GM19239 (cell line): ENCODE data around the gene EFHD2.
"Not testable (repeated sequence)": the region's sequence is repeated elsewhere in the genome, so short reads cannot be mapped to it uniquely, and the experiment has no call there.

Source experiments
- DNase-seq: peaks from one replicate; pipeline ENCODE4 v3.0.0; 2011; ENCODE audit warnings: low spot score; ENCODE audit not compliant: insufficient read length
- FAIRE-seq: peaks from 2 replicates; lab custom pipeline; 2011; peaks lifted over from hg19 to GRCh38; lab: Jason Lieb, UNC

The EFHD2 gene

DNA sequence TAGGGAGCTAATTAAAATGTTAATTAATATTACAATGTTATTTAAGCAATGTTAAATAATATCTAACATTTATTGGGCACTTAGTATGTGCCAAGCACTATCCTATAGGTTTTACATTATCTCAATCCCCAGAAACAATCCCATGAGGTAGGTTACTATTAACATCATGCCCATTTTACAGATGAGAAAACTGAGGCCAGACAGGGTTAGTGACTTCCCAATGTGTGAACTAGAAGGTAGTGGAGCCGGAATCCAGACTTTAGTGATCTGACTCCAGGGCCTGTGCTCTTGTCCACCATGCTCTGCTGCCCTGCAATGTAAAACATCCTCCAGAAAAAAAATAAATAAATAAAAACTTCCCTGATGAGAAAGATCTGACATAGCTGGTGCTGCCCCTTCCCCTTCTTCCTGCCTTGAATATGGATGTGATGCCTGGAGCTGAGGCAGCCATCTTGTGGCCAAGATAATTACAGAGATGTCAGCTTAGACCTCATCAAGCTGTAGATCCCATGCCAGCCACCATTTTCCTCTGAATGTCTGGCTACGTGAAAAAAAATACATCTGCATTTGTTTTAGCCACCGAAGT, 39.3 kb downstream of the EFHD2 start:
- FAIRE-seq (no peak), DNase-seq (no peak)

DNA sequence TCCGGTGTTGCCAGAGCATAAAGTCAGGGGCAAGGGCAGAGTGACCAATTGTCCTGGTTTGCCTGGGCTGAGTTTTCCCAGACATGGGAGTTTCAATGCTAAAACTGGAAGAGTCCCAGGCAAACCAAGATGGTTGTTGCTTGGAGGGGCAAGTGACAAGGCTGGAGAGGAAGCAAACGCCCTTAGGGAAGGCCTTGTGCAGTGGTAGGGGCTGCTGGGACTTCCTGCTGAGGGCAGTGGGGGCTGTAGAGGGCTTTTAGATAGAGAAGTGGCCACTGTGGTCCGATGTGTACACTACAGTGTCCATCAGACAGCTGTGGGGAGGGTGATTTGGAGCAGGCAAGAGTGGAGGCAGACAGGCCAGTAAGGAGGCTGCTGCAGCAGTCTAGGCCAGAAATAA, 39.9 kb downstream of the EFHD2 start:
- FAIRE-seq (no peak), DNase-seq (no peak)

DNA sequence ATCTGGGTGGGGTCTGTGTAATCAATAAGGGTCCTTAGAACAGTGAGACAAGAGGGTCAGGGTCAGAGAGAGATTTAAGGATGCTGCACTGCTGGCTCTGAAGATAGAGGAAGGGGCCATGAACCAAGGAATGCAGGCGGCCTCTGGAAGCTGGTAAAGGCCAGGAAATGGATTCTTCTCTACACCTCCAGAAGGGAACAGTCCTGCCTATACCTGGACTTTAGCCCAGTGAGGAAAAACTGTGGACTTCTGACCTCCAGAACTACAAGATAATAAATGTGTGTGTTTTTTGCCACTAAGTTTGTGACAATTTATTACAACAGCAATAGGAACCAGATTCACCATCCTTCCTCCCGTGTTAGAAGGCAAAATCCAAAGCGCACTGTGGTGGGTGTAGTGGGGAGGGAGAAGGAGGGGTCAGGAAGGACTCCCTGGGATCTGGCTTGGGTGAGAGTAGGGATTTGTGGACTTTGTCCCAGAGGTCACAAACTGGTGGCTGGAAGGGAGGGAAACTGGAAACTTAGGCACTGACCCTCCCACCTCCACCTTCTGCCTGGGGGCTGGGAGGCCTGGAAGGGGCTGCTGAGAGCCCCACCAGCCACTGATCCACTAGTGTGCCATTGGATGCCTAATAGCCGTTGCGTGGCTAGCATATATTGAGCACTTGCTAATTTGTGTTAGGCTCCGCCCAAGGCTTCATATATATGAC, 41.5 kb downstream of the EFHD2 start:
- DNase-seq (no peak), FAIRE-seq (no peak)

DNA sequence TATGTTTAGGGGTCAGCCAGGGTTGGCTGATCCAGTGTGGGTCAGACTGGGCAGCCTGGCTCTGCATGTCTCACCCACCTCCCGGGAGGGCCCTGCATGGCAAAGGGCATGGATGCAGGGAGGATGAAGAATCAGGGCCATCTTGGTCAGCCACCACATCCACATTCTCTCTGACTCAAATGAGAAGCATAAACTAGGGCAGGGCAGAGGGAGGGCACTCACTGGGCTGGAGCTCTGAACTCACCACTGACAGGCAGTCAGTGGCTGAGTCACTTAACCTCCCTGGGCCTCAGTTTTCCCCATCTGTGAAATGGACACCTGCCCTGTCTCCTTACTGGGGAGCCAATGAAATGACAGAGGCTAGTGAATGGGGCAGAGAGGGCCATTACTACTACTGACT, 42.5 kb downstream of the EFHD2 start:
- DNase-seq (no peak), FAIRE-seq (no peak)

DNA sequence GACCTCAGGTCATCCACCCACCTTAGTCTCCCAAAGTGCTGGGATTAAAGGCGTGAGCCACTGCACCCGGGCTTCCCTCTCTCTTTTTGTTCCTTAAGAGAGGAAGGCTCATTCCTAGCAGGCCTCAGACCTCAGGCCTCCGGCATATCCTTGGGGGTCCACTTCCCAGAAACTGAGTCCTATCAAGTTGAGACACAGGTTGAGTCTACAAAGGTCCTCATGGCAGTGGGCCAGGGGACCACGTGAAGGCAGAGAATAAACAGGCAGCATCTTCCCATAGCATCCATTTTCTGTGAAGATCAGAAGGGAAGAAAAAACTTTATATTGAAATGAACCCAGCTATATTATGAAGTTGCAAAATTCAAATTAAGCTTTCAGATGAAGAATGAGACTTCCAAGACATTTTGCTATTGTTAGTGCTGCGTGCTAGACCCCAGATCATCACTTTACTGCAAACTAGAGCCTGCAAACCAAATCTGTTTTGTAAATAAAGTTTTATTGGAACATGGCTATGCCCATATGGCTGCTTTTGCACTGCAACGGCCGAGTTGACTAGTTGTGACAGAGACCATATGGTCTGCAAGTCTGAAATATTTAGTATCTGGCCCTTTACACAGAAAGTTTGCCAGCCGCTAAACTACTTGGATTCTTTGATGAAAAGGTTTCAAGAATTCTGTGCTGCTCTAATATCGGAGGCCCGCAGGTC, 43.3 kb downstream of the EFHD2 start:
- FAIRE-seq = no peak
- no peak for DNase-seq

DNA sequence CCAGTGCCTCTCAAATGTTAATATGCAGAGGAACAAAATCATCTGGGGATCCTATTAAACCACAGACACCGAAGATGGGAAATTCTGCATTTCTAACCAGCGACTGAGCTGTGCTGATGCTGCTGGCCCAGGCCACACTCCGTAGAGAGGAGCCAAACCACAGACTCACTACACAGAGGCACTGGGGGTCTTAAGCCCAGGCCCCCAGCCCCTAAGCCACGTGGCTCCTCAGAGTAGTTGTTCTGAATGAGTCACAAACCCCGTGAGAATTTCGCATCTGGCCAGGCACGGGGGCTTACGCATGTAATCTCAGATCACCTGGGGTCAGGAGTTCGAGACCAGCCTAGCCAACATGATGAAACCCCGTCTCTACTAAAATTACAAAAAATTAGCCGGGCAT, 44.0 kb downstream of the EFHD2 start:
- FAIRE-seq (no peak), DNase-seq (no peak)

DNA sequence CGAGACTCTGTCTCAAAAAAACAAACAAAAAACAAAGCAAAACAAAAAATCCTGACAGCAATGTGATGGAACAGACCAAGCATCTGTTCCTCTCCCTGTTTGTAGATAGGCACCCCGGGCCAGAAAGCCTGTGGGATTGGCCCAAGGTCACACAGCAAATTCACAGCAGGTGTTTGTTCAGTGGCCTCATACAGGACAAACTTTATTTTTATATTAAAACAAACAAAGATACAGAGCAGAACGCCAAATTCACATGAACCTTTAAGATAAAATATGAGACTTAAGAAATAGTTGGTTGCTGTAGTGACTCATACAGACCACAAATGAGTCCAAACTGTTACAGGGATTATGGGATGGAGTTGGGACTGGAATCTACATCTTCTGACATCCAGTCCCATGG, 44.6 kb downstream of the EFHD2 start:
- no peak for FAIRE-seq
- no peak for DNase-seq

DNA sequence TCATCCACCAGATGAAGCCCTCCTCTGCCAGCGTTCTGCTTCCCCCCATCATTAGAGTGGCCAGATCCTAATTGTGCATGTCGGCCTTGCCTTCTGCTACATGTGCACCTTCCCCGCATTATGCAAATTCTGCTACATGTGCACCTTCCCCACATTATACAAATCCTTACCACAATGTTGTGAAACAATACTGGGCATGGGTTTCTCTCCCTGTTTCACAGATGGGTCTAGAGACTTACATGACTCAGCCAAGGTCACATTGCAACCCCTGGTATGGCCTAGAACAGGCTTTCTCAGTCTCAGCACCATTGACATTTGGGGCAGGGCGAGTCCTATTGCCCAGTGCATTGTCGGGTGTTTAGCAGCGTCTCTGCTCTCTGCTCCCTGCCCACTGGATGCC, 45.8 kb downstream of the EFHD2 start:
- DNase-seq = no peak

DNA sequence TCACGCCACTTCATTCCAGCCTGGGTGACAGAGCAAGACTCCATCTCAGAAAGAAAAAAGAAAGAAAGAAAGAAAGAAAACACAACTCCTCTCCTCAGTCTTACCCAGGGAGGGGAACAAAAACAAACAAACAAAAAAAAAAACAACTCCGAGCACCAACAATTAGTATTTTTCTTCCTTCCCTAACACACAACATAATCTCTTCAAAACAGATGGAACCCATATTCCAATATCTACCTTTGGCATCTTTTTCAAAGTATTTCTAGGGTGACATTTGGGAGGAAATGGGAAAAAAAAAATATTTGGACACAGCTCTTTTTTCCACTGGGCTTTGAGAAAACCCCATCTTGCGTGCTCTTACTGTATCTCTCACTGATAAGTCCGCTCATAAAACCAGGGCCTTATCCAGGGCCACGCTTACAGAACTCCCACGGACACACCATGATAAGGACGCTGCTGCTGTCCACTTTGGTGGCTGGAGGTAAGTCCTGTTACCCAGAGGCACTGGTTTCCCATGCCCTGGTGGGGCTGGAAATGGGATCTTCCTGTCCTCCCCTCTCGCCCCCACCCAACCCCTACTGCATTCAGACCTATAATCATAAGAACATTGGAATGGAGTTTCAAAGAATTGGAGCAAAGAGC, 46.7 kb downstream of the EFHD2 start, which contains the start of gene CELA2A:
Gene CELA2A, plus strand, starts transcription at position 420 of the 642 bp plus-strand sequence. Its CDS starts 22 bp downstream, at position 442.
- no peak for DNase-seq
- no peak for FAIRE-seq

More for the DNA sequence above, 45.8 kb downstream of the EFHD2 start:
- no peak for FAIRE-seq

DNA sequence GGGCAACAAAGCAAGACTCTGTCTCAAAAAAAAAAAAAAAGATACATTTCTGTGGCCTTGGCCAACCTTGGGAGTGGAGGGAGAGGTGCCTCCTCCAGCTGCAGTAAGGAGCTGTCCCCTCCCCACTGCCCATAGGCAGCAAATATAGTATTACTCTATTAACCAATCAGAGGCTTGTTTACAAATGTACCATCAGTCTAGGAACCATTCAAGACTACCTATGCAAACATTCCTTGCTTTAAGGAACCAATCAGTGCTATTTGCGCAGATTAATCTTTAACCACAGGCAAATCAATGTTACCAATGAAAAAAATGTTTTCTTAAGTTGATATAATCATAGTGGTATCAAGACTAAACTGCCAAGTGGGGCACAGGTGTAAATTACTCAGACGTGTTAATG, 47.9 kb downstream of the EFHD2 start:
- FAIRE-seq (no peak), DNase-seq (no peak)

DNA sequence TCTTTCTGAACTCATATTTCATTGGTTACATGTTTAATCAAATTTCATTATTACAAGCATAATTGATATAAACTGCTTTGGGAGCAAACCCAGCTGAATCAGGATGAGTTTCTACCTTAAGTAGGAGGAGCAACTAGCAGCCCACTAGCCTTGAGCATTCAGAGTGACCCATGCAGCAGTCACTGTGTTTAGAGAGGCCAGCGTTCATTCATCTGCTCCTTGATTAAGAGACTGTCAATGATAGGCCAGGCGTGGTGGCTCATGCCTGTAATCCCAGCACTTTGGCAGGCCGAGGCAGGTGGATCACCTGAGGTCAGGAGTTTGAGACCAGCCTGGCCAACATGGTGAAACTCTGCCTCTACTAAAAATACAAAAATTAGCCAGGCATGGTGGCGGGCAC, 48.7 kb downstream of the EFHD2 start:
- FAIRE-seq = not testable (repeated sequence)

DNA sequence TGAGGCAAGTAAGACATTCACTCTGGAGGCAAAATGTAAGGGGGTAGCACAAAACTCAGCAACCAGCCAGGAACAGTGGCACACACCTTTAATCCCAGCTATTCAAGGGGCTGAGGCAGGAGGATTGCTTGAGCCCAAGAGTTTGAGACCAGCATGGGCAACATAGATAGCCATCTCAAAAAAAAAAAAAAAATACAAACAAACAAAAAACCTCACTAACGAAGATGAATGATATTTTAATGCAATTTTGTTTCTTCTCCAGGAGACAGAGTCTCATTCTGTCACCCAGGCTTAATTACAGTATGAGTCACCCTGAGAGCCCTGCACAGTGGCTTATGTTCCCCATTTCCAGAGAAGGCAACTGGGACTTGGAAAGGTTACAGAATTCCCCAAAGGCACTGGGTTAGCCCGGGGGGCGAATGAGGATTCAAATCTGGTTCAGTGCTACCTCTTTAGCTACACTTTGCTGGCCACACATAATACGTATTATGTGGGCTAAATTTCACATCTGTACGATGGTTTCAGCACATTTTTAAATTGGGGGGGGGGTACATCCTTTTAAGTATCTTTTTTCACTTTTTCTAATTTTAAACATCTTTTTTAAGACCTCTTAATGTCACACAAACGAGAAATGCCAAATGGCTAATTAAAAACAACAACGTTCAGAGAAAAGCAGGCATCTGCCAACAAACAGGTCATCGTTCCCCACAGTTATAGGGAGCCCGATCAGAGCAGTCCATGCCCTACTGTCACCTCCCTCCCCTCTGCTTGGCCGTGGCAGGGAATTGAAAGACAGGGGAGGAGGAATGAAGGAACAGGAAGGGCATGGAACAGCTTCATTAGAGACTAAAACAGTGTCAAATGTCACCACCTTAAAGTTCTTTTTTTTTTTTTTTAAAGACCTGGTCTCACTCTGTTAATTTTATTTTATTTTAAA, 50.4 kb downstream of the EFHD2 start:
- DNase-seq = no peak
- no peak for FAIRE-seq

More for the DNA sequence above, 48.7 kb downstream of the EFHD2 start:
- not testable (repeated sequence) for DNase-seq

DNA sequence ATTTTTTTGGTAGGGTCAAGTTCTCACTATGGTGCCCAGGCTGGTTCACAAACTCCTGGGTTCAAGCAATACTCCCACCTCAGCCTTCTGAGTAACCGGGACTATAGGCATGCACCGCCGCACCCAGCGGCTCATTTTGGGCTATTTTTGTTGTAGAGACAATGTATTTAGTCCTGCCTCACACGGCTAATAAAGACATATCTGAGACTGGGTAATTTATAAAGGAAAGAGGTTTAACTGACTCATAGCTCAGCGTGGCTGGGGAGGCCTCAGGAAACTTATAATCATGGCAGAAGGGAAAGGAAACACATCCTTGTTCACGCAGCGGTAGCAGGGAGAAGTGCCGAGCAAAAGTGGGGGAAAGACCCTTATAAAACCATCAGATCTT, 51.0 kb downstream of the EFHD2 start:
- DNase-seq (no peak), FAIRE-seq (no peak)

DNA sequence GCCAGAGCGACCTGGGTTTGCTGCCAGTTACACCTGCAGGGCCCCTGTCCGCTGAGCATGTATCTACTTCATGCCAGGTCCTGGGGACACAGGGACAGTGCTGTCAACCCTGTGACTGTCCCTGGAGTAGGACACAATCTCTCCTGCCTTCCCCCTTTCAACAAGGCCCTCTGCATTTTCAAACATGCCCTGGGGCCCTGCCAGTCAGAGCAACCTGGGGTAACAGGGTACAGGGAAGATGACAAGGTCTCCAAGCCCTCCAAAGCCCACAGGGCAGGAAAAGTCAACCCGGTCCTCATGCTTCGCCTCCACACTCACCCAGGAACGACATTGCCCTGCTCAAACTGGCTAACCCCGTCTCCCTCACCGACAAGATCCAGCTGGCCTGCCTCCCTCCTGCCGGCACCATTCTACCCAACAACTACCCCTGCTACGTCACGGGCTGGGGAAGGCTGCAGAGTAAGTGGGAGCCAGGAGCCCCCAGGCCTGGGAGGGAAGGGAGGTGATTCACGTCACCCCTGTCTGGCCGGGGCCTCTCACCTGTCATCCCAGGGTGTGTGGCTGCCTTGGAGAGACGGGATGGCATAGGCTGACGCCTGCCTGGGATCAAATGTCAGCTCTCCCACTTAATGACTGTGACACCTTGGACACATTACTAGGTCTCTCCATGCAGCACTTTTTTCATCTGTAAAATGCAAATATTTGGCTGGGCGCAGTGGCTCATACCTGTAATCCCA, 53.5 kb downstream of the EFHD2 start:
- FAIRE-seq, DNase-seq: not testable (repeated sequence)

DNA sequence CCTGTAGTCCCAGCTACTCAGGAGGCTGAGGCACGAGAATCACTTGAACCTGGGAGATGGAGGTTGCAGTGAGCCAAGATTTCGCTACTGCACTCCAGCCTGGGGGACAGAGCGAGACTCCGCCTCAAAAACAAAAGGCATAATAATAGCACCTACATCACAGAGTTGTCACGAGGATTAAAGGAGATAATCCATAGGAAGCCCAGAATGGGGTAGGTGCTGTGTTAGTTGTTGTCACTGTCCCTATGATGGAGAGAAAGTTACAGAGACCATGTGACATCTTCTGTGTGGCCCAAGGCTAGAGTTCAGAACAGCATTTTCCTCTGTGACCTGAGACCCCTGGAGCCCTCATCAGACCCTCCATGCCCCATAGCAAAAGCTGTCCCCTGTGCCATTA, 54.2 kb downstream of the EFHD2 start:
- not testable (repeated sequence) for DNase-seq, FAIRE-seq

DNA sequence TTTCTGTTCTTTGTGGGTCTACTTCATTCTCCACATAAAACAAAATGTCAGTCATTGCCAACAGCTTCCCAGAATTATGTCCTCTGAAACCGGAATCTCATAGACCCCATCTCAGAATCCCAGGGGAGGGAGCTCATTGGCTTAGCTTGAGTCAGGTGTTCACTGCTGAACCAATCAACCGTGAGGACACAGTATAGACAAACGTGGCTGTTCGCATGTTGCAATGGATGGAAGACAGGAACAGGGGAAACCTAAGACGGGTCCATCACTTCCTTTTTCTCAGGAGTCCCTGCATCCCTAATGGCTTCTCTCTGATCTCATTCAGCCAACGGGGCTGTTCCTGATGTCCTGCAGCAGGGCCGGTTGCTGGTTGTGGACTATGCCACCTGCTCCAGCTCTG, 56.0 kb downstream of the EFHD2 start:
- DNase-seq = no peak
- no peak for FAIRE-seq

DNA sequence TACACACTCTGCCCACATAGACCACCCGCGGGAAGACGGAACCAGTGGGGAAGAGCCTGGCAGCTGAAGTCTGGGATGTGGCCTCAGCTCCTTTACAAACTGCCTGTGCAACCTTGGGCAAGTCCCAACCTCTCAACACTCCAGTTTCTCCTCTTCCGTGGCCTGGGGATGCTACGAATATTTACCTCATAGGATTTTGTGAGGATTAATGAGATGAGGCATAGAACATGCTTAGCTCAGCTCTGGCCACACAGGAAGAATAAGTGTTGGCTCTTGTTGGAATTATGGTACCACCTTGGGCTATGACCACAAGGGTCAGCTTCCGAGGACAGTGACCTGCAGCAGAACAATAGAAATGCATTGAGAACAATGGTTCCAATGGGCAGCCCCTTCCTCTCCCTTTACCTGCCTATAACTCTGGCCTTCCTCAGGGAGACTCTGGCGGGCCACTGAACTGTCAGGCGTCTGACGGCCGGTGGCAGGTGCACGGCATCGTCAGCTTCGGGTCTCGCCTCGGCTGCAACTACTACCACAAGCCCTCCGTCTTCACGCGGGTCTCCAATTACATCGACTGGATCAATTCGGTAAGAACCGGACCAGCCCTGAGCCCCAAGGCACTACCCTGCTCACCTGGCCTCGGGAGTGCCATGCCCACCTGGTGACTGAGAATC, 57.4 kb downstream of the EFHD2 start:
- not testable (repeated sequence) for FAIRE-seq, DNase-seq

DNA sequence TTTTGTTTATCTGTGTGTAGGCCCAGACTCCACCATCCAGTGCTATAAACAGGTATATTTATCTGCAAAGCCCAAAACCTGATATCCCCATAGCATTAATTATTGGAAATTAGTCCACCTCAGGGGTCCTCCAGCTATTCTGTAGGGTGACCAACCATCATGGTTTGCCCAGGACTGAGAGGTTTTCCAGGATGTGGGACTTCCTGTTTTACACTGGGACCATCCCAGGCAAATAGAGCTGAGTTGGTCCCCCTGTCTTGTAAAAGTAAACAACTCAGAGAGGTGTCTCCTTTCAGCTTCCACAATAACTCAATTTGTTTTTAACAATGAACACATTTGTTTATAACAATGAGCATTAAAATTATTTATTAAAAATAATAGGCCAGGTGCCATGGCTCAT, 58.5 kb downstream of the EFHD2 start:
- no peak for DNase-seq
- no peak for FAIRE-seq

DNA sequence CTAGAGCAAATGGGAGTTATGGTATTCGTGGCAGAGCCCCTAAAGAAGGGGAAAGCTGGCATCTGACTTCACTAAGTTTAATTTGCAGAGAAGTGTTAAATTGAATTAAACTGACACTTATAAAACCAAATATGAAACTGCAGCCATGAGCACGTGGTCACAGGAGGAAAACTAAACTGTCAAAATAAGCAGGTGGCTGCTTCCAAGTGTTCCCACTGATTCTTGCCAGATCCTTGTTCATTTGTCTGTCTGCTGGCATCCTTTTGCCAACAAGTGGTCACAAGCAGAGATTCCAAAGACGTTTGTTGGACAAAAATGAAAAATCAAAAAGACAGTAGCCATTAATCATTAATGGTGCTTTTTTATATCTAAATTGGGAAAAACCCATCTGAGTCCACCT, 59.7 kb downstream of the EFHD2 start:
- FAIRE-seq (no peak), DNase-seq (no peak)
